HepG2 (cell line): ENCODE results near the gene FERMT2. TPM values are rescaled to one million over a fixed set of nuclear protein-coding genes. Genes with fewer than 3 reads are reported as not detected.
A peak's percentile ranks its signal among the peaks of the same experiment; 100 is the strongest.

ENCODE experiments used
- ADNP ChIP-seq: sonication (generic); formaldehyde crosslinking; IDR thresholded peaks from 2 replicates; pipeline ENCODE4 v1.4.0; 2020; ENCODE audit warnings: missing genetic modification reagents
- BCL3 ChIP-seq: sonication (generic); formaldehyde crosslinking; IDR thresholded peaks from 2 replicates; pipeline ENCODE4 v1.5.1; 2020; ENCODE audit warnings: mild to moderate bottlenecking, missing genetic modification reagents, moderate library complexity
- CBFB ChIP-seq: sonication (generic); formaldehyde crosslinking; IDR thresholded peaks from 2 replicates; pipeline ENCODE4 v1.4.0; 2020; ENCODE audit warnings: missing genetic modification reagents
- ETS1 ChIP-seq: sonication (generic); formaldehyde crosslinking; IDR thresholded peaks from 2 replicates; pipeline ENCODE4 v1.4.0; 2020; ENCODE audit warnings: missing genetic modification reagents
- FOSL2 ChIP-seq: sonication (generic); formaldehyde crosslinking; IDR thresholded peaks from 2 replicates; pipeline ENCODE4 v1.4.0; 2020; ENCODE audit warnings: missing genetic modification reagents
- HCFC1 ChIP-seq: fragments of 150-350 bp; IDR thresholded peaks from 2 replicates; pipeline ENCODE4 v1.6.1; 2014; ENCODE audit warnings: low read depth, low read length
- POLR2AphosphoS2 ChIP-seq: IDR thresholded peaks from 2 replicates; pipeline ENCODE4 v1.6.1; 2011; ENCODE audit warnings: low read depth, low read length, improper control_type of control experiment
- REL ChIP-seq: sonication (generic); formaldehyde crosslinking; conservative IDR thresholded peaks from 2 replicates; pipeline ENCODE4 v1.8.0; 2022; ENCODE audit warnings: mild to moderate bottlenecking, missing genetic modification reagents, moderate library complexity
- SNAI1 ChIP-seq: sonication (generic); formaldehyde crosslinking; IDR thresholded peaks from 2 replicates; pipeline ENCODE4 v1.5.0; 2020; ENCODE audit warnings: mild to moderate bottlenecking, missing genetic modification reagents, borderline replicate concordance
- SOX6 ChIP-seq, 2 experiments: fragments of 450-650 bp in 1 of 2; sonication (generic) in 1 of 2; formaldehyde crosslinking in 1 of 2; IDR thresholded peaks; 2 replicates each; pipeline versions ENCODE4 v1.4.0 to v1.6.1; 2017 to 2020; ENCODE audit warnings: antibody characterized with exemption in 1 of 2, mild to moderate bottlenecking in 1 of 2, missing genetic modification reagents in 1 of 2
- TARDBP ChIP-seq: sonication (generic); formaldehyde crosslinking; IDR thresholded peaks from 2 replicates; pipeline ENCODE4 v1.8.0; 2022; ENCODE audit warnings: mild to moderate bottlenecking, missing genetic modification reagents
- TFAP4 ChIP-seq: sonication (generic); IDR thresholded peaks from 2 replicates; pipeline ENCODE4 v1.6.1; 2016; ENCODE audit warnings: low read depth, borderline replicate concordance
- ZIK1 ChIP-seq: sonication (generic); formaldehyde crosslinking; IDR thresholded peaks from 2 replicates; pipeline ENCODE4 v1.5.0; 2020; ENCODE audit warnings: mild to moderate bottlenecking, low read depth, missing genetic modification reagents, borderline replicate concordance
- ZNF329 ChIP-seq: sonication (generic); formaldehyde crosslinking; IDR thresholded peaks from 2 replicates; pipeline ENCODE4 v1.9.0; 2021; ENCODE audit warnings: low read depth, mild to moderate bottlenecking, missing genetic modification reagents
- polyA plus RNA-seq, 8 experiments: library from polyadenylated mRNA; depleted of rRNA in 3 of 8; stranded (reverse) in 7 of 8; unstranded in 1 of 8; fragments of >200 nt; fragmentation: Illumina TruSeq in 4 of 8; extraction: Trizol in 4 of 8; gene quantifications; 2 replicates each; pipeline versions ENCODE4 v1.2.1 to v1.2.3, GENCODE V29; 2011 to 2016; ENCODE audit warnings: low read depth in 4 of 8, missing spikeins in 1 of 8, mixed read lengths in 1 of 8; ENCODE audit not compliant: insufficient read depth in 1 of 8
- total RNA-seq, 5 experiments: library from RNA; depleted of rRNA; stranded (reverse); fragments of >200 nt; fragmentation: Illumina TruSeq; extraction: Trizol; gene quantifications; 2 replicates each; pipeline ENCODE4 v1.2.3, GENCODE V29; 2016; ENCODE audit warnings: low read depth in 1 of 5
- TF ChIP-seq, protein P1 (sequence below), 2 experiments: fragments of 450-650 bp in 1 of 2; sonication (generic) in 1 of 2; formaldehyde crosslinking; IDR thresholded peaks; 2 replicates each; pipeline versions ENCODE4 v1.5.0 to v1.8.0; 2020 to 2022; ENCODE audit warnings: mild to moderate bottlenecking in 1 of 2, missing genetic modification reagents in 1 of 2
- TF ChIP-seq, protein P2 (sequence below): sonication (generic); formaldehyde crosslinking; IDR thresholded peaks from 2 replicates; pipeline ENCODE4 v1.4.0; 2020; ENCODE audit warnings: missing genetic modification reagents, borderline replicate concordance
- TF ChIP-seq, protein P3 (sequence below): sonication (generic); formaldehyde crosslinking; conservative IDR thresholded peaks from 2 replicates; pipeline ENCODE4 v1.4.0; 2020; ENCODE audit warnings: missing genetic modification reagents

Gene FERMT2
- total and polyA plus RNA-seq, 2 of the 13 experiments (the other 11 are each of a cell fraction or from before 2014, with no cell fraction given): 36.2 to 60.4 TPM

DNA sequence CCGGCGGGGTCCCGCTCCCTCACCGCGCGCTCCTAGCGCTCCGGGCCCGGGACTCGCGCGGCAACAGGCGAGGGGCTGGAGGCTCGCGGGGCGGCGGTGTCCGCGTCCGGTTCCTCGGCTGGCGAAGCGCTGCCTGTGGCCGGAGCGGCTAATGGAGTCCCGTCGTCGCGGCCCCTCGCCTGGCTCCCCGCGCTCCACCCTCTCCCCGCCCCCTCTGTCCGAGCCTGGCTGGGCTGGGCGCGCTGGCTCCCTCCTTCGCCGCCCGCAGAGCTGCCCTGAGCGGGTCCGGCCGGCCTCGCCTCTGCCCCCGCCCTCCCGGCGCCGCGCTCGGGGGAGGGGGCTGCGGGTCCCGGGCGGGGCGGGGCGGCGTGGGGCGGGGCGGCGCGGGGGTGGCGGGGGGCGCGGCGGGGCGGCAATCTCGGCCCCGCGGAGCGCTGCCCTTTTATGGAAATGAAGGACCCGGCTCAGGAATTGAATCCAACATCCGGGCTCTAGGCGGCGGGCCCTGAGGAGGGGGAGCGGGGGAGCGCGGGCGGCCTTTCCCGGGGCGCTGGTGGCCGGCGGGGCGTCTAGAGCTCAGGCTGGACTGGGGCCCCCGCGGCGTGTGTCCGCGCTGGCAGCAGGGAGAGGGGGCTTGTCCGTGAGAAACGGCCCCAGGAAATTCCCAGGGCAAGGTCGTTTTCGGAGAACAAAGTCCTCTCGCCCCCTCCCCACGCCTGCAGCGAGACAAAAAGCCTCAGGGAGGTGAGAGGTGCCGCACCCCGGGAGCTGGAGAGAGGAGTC, at the start of gene FERMT2 (continued):
- TF ChIP-seq CBFB (CRISPR knock-in tag): peak; percentile 59; the same call in 1 of the 2 replicates
- TF ChIP-seq, protein P1, sequence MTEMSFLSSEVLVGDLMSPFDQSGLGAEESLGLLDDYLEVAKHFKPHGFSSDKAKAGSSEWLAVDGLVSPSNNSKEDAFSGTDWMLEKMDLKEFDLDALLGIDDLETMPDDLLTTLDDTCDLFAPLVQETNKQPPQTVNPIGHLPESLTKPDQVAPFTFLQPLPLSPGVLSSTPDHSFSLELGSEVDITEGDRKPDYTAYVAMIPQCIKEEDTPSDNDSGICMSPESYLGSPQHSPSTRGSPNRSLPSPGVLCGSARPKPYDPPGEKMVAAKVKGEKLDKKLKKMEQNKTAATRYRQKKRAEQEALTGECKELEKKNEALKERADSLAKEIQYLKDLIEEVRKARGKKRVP (CRISPR knock-in tag; IDR thresholded peaks at IDR 0.05): peak in 1 of 2 experiments; percentile 46; a peak in 1 of 4 replicates
- no peak for TF ChIP-seq HCFC1
- no peak for TF ChIP-seq ADNP (CRISPR knock-in tag)
- TF ChIP-seq, protein P2, sequence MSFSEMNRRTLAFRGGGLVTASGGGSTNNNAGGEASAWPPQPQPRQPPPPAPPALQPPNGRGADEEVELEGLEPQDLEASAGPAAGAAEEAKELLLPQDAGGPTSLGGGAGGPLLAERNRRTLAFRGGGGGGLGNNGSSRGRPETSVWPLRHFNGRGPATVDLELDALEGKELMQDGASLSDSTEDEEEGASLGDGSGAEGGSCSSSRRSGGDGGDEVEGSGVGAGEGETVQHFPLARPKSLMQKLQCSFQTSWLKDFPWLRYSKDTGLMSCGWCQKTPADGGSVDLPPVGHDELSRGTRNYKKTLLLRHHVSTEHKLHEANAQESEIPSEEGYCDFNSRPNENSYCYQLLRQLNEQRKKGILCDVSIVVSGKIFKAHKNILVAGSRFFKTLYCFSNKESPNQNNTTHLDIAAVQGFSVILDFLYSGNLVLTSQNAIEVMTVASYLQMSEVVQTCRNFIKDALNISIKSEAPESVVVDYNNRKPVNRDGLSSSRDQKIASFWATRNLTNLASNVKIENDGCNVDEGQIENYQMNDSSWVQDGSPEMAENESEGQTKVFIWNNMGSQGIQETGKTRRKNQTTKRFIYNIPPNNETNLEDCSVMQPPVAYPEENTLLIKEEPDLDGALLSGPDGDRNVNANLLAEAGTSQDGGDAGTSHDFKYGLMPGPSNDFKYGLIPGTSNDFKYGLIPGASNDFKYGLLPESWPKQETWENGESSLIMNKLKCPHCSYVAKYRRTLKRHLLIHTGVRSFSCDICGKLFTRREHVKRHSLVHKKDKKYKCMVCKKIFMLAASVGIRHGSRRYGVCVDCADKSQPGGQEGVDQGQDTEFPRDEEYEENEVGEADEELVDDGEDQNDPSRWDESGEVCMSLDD (CRISPR knock-in tag): peak; percentile 37
- TF ChIP-seq ZNF329 (CRISPR knock-in tag): no peak
- TF ChIP-seq SOX6 (IDR thresholded peaks at IDR 0.05): no peak
- TF ChIP-seq SOX6 (CRISPR knock-in tag; IDR thresholded peaks at IDR 0.05): no peak
- peak; percentile 74; the same call in 1 of the 2 replicates for TF ChIP-seq SNAI1 (CRISPR knock-in tag)
- no peak for TF ChIP-seq FOSL2
- no peak; the same call in 1 of the 2 replicates for TF ChIP-seq TARDBP (CRISPR knock-in tag)
- TF ChIP-seq TFAP4: no peak
- 0 out of 2 replicates have a peak, but pooled peaks have one; percentile 68 for TF ChIP-seq ZIK1 (CRISPR knock-in tag)
- TF ChIP-seq POLR2AphosphoS2: no peak
- TF ChIP-seq ETS1: 0 out of 2 replicates have a peak, but pooled peaks have one; percentile 36
- TF ChIP-seq BCL3 (CRISPR knock-in tag): no peak
- TF ChIP-seq REL: 0 out of 2 replicates have a peak, but pooled peaks have one; percentile 25
- TF ChIP-seq, protein P3, sequence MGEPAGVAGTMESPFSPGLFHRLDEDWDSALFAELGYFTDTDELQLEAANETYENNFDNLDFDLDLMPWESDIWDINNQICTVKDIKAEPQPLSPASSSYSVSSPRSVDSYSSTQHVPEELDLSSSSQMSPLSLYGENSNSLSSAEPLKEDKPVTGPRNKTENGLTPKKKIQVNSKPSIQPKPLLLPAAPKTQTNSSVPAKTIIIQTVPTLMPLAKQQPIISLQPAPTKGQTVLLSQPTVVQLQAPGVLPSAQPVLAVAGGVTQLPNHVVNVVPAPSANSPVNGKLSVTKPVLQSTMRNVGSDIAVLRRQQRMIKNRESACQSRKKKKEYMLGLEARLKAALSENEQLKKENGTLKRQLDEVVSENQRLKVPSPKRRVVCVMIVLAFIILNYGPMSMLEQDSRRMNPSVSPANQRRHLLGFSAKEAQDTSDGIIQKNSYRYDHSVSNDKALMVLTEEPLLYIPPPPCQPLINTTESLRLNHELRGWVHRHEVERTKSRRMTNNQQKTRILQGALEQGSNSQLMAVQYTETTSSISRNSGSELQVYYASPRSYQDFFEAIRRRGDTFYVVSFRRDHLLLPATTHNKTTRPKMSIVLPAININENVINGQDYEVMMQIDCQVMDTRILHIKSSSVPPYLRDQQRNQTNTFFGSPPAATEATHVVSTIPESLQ (CRISPR knock-in tag): no peak
